Parathyroid adenoma (tissue), 2 donors: Measurements from ENCODE around the gene ENOX1.

Experiments
- H2AFZ ChIP-seq: fragments of 300-600 bp; sonication (generic); one replicate; pipeline ENCODE4 v1.7.0; 2017; ENCODE audit warnings: antibody characterized with exemption, mild to moderate bottlenecking
- H3K27ac ChIP-seq: fragments of 300-600 bp; sonication (generic); one replicate; pipeline ENCODE4 v1.7.0; 2017
- H3K27me3 ChIP-seq: fragments of 300-600 bp; sonication (generic); one replicate; pipeline ENCODE4 v1.7.0; 2017; ENCODE audit warnings: low read length; ENCODE audit not compliant: control insufficient read depth, insufficient read depth
- H3K36me3 ChIP-seq: fragments of 300-600 bp; sonication (generic); one replicate; pipeline ENCODE4 v1.7.0; 2017; ENCODE audit warnings: low read length; ENCODE audit not compliant: control insufficient read depth, insufficient read depth
- H3K4me1 ChIP-seq: fragments of 300-600 bp; sonication (generic); one replicate; pipeline ENCODE4 v1.7.0; 2017; ENCODE audit warnings: control low read depth
- H3K4me2 ChIP-seq: fragments of 300-600 bp; sonication (generic); one replicate; pipeline ENCODE4 v1.7.0; 2017; ENCODE audit warnings: low read length
- H3K4me3 ChIP-seq: fragments of 300-600 bp; sonication (generic); one replicate; pipeline ENCODE4 v1.7.0; 2017; ENCODE audit warnings: low read depth, low read length
- H3K79me2 ChIP-seq: fragments of 300-600 bp; sonication (generic); one replicate; pipeline ENCODE4 v1.7.0; 2017; ENCODE audit warnings: control low read depth
- H3K9ac ChIP-seq: fragments of 300-600 bp; sonication (generic); one replicate; pipeline ENCODE4 v1.7.0; 2017; ENCODE audit warnings: mild to moderate bottlenecking
- H3K9me3 ChIP-seq: fragments of 300-600 bp; sonication (generic); one replicate; pipeline ENCODE4 v1.7.0; 2017; ENCODE audit warnings: low read length; ENCODE audit not compliant: control insufficient read depth
- TF ChIP-seq, protein P1 (sequence below): fragments of 300-600 bp; sonication (generic); IDR thresholded peaks from one replicate; pipeline ENCODE4 v1.7.0; 2017; ENCODE audit warnings: antibody characterized with exemption, mild to moderate bottlenecking
- donor health status: primary hyperparathyroidism.

ENOX1 gene

DNA sequence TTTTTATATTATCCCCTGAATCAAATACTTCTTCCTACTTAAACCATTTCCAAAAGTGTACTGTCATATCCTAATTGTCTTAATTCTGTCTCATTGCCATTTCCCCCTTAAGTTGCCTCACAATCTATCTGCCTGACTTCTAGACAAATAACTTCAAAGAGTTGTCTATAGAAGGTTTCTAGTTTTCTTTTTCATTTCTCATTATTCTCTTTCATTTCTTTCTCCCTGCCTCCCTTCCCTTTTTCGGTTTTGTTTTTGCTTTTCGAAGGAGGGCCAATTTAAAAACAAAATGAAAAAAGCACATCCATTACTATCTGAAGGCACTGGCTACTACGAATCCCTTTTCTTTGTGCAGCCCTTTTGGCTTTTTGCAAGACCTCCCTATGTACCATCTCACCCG lies 396.2 kb downstream of the ENOX1 start:
- Histone ChIP-seq H3K27ac (no peak overlapping the region), H3K4me2 (no peak overlapping the region), H3K4me1 (no peaks in the 10 kb centered on the region), H3K9ac (no peak overlapping the region), H3K79me2 (no peaks in the 10 kb centered on the region), H3K27me3 (no peaks in the 10 kb centered on the region), H3K4me3 (no peak overlapping the region), H3K36me3 (no peaks in the 10 kb centered on the region), H3K9me3 (no peaks in the 10 kb centered on the region), H2AFZ (no peak overlapping the region)
- TF ChIP-seq, protein P1, sequence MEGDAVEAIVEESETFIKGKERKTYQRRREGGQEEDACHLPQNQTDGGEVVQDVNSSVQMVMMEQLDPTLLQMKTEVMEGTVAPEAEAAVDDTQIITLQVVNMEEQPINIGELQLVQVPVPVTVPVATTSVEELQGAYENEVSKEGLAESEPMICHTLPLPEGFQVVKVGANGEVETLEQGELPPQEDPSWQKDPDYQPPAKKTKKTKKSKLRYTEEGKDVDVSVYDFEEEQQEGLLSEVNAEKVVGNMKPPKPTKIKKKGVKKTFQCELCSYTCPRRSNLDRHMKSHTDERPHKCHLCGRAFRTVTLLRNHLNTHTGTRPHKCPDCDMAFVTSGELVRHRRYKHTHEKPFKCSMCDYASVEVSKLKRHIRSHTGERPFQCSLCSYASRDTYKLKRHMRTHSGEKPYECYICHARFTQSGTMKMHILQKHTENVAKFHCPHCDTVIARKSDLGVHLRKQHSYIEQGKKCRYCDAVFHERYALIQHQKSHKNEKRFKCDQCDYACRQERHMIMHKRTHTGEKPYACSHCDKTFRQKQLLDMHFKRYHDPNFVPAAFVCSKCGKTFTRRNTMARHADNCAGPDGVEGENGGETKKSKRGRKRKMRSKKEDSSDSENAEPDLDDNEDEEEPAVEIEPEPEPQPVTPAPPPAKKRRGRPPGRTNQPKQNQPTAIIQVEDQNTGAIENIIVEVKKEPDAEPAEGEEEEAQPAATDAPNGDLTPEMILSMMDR, result no peak

DNA sequence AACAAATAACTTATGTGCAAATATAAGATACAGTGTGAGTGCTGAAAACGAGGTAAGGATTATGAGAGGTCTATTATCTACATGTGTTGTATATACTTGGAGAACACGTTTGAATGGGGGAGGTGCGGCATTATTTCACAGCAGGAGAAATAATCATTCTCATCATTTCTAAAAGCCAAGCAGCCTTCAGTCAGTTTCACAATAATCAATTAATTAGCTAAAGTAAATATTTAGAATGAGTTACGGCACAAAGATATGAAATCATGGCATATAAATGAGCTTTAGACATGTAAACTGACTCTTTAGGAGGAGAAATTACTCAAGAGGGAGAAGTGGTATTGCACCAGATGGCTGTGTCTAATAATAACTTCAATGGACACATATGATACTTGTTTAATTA lies 396.8 kb downstream of the ENOX1 start:
- H3K36me3 ChIP-seq, result no peaks in the 10 kb centered on the region
- no peaks in the 10 kb centered on the region for H3K79me2 ChIP-seq
- TF ChIP-seq, protein P1, result no peak
- H3K27me3 ChIP-seq, result no peaks in the 10 kb centered on the region
- no peak overlapping the region for H3K9ac ChIP-seq
- H2AFZ ChIP-seq, result no peak overlapping the region
- no peaks in the 10 kb centered on the region for H3K4me1 ChIP-seq
- H3K27ac ChIP-seq, result no peak overlapping the region
- H3K4me3 ChIP-seq, result no peak overlapping the region
- H3K4me2 ChIP-seq, result no peak overlapping the region
- H3K9me3 ChIP-seq, result no peaks in the 10 kb centered on the region

DNA sequence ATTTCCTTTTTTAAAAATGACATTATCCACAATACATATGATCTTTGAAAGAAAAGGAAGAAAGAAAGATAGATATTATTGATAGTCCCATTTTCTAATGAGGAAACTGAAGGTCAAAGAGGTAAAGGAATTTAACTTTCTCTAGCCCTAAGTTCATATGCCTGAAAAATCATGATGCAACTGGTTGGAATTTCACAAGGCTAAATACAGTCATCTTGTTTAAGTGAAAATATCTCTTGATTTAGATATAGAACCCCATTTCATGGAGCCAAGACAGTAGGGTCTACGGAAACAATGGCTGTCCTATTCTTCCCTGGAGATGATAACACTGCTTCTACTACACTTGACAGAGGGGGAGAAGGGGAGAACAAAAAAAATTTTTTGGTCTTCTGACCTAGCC lies 397.2 kb downstream of the ENOX1 start:
- no peak overlapping the region for H3K4me2 ChIP-seq
- H3K27ac ChIP-seq, result no peak overlapping the region
- no peak overlapping the region for H3K4me3 ChIP-seq
- TF ChIP-seq, protein P1, result no peak
- no peaks in the 10 kb centered on the region for H3K27me3 ChIP-seq
- no peaks in the 10 kb centered on the region for H3K36me3 ChIP-seq
- H3K9ac ChIP-seq, result no peak overlapping the region
- H3K4me1 ChIP-seq, result no peaks in the 10 kb centered on the region
- H2AFZ ChIP-seq, result no peak overlapping the region
- no peaks in the 10 kb centered on the region for H3K79me2 ChIP-seq
- no peaks in the 10 kb centered on the region for H3K9me3 ChIP-seq

DNA sequence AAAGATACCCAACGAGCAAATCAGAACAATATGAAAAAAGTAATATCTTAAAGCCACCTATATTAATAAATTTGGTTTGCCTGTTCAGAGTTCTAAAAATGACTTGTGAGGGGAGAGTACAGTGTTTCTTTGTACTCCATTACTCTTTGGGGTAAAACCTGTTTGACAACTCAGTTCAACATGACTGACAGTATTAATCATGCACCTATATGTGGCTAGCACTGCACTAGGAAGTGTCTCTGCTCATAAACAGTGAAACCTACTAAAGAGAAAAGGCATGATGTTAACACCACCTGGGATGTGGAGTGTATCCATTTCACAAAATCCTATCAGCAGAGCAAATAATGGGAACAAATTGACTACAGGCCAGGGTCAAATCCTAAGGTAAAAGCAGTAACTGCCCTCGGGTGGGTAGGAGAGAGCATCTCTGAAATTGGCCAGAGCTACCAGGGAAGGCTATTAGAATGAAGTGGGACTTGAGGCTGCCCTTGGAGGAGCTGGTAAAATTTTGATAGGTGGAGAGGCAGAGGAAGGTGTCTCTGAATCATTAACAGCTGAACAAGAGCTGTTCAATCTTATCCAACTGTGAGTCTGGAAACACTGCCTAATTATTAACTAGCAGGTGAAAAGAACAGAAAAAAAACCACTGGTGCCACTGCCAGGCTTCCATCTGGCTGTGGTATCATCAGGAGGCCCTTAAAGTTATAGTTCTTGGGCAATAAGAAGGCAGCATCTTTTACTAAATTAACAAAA lies 398.3 kb downstream of the ENOX1 start:
- Histone ChIP-seq H3K36me3 (no peaks in the 10 kb centered on the region), H3K4me3 (no peak overlapping the region), H3K9me3 (no peaks in the 10 kb centered on the region), H3K9ac (no peak overlapping the region), H3K27ac (no peak overlapping the region), H2AFZ (no peak overlapping the region), H3K4me2 (no peak overlapping the region), H3K27me3 (no peaks in the 10 kb centered on the region), H3K4me1 (no peaks in the 10 kb centered on the region), H3K79me2 (no peaks in the 10 kb centered on the region)
- TF ChIP-seq, protein P1, result no peak

DNA sequence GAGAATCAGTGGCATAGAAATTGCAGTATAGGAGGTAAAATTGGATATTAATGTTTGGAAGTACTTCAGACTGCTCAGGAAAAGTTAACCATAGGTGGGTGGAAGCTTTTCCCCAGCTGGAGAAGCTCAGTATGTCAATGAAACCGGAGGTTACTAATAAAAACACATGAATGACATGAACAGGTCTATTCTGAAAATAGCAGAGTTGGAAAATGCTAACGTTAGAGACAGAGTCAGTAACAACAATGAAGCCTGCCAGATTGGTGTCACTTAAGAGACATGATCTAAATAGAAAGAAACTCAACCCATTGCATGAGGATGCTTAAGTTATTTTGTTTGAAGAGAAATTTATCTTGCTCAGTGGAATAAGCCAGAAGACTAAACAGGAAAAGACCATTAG lies 398.9 kb downstream of the ENOX1 start:
- H3K27ac ChIP-seq, result no peak overlapping the region
- TF ChIP-seq, protein P1, result no peak
- no peak overlapping the region for H3K4me2 ChIP-seq
- H3K79me2 ChIP-seq, result no peaks in the 10 kb centered on the region
- H3K27me3 ChIP-seq, result no peaks in the 10 kb centered on the region
- H3K4me3 ChIP-seq, result no peak overlapping the region
- no peak overlapping the region for H2AFZ ChIP-seq
- H3K36me3 ChIP-seq, result no peaks in the 10 kb centered on the region
- no peaks in the 10 kb centered on the region for H3K4me1 ChIP-seq
- H3K9me3 ChIP-seq, result no peaks in the 10 kb centered on the region
- H3K9ac ChIP-seq, result no peak overlapping the region
